ENCODE measurements around the gene MLC1. TPM values are rescaled to one million over a fixed set of nuclear protein-coding genes. Genes with fewer than 3 reads are reported as not detected.

The MLC1 gene
- total and polyA plus RNA-seq, 2 of the 4 experiments (the other 2 are of a cell fraction), result 0.10 TPM; not detected in 1

DNA sequence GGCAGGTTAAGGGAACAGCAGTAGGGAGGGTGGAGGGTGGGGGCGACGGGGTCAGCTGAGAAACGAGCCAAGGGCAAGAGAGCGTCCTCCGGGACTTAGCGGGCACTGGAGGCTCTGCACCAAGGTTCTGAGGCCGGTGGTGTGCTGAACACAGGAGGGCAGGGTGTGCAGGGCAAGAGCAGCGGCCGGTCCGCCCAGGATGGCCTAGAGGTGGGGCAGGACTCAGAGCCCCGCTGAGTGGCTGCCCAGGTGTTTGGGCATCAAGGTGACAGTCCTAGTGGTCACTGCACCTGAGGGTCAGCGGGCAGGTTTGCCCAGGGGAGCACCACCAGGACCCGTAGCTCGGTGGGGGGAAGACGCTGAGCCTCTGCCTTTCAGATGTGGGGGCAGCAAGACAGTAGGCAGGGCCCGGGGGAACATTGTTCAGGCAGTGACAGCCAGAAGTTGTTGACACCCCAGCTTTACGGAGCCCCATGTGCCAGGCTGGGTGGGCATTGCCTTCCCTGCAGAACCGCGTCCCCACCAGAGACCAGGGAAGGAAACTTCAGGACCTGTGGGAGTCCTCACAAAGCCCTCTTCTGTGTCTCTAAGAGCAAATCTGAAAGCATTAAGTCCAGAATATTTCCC, 22.6 kb downstream of the MLC1 start:
- dilution Hi-C loops (cut with HindIII; ENCODE audit: low sequenced_read_pairs, unreplicated experiment), result no loop called here
- no peak overlapping the region for H3K27ac ChIP-seq (ENCODE audit: insufficient read depth, low read length)
- WGBS, 2 experiments (ENCODE audit: extremely low coverage in 2 of 2, insufficient read length in 1 of 2), result 94% methylated on average over 12 of the region's 19 CpGs; no CpG with 5 or more reads in 1 of the 2 experiments

More for the DNA sequence above, 22.6 kb downstream of the MLC1 start:
- H3K4me1 ChIP-seq (ENCODE audit: control insufficient read depth, insufficient read depth, low read length), result peaks cover 6% of the 10 kb centered on the region; the same call in 1 of the 2 replicates
- H2AK9ac ChIP-seq (replicated peaks; ENCODE audit: low read depth, low read length, poor library complexity), result no peak overlapping the region
- intact Hi-C loops (cut with micrococcal nuclease) (no loop called here), in situ Hi-C loops (cut with MboI; ENCODE audit: low sequenced_read_pairs) (no loop called here)
- no peaks in the 10 kb centered on the region for H3K9me3 ChIP-seq (ENCODE audit: control insufficient read depth, insufficient read depth, low read length)
- no peak overlapping the region for H3K56ac ChIP-seq (ENCODE audit: extremely low read depth, insufficient read depth, low read length)
- DNase-seq (no peak), ATAC-seq (ENCODE audit: low read depth) (no peak)
- no peak overlapping the region for H3K14ac ChIP-seq (replicated peaks; ENCODE audit: low read depth, low read length)
- H3K9ac ChIP-seq (ENCODE audit: low read depth, low read length), result no peak overlapping the region
- H3K27me3 ChIP-seq (ENCODE audit: control insufficient read depth, insufficient read depth, low read length), result peaks cover 48% of the 10 kb centered on the region
- no peak overlapping the region for H4K91ac ChIP-seq (ENCODE audit: insufficient read depth, low read depth, low read length)
- no peaks in the 10 kb centered on the region for H3K36me3 ChIP-seq (ENCODE audit: control insufficient read depth, insufficient read depth, low read length)
- H2AFZ ChIP-seq (replicated peaks; ENCODE audit: low read length, poor library complexity), result no peak overlapping the region
- no TSS peak for BruUV-seq (replicated peaks)
- no peak overlapping the region for H4K5ac ChIP-seq (ENCODE audit: low read depth, low read length)
- ChIA-PET CTCF (no interaction called here), POLR2A (ENCODE audit: unreplicated experiment) (no interaction called here)
- no peak overlapping the region for H2BK15ac ChIP-seq (ENCODE audit: low read depth, low read length)
- H2AK5ac ChIP-seq (ENCODE audit: low read depth, low read length), result no peak overlapping the region
- no peak overlapping the region for H2BK120ac ChIP-seq (ENCODE audit: low read depth, low read length)
- H3K9me1 ChIP-seq (ENCODE audit: insufficient read depth, low read length), result no peaks in the 10 kb centered on the region
- no peak overlapping the region for H3K4me2 ChIP-seq (ENCODE audit: low read depth, low read length)
- no peaks in the 10 kb centered on the region for H4K20me1 ChIP-seq (ENCODE audit: insufficient read depth, low read length)
- H3K23ac ChIP-seq (ENCODE audit: low read depth, low read length), result no peak overlapping the region
- no peak overlapping the region for H3K18ac ChIP-seq (ENCODE audit: low read depth, low read length)
- no peak overlapping the region for H2BK5ac ChIP-seq (ENCODE audit: low read depth, low read length, poor library complexity, severe bottlenecking)
- H4K8ac ChIP-seq (ENCODE audit: low read depth in 2 of 2, low read length in 2 of 2), result no peak overlapping the region
- no peaks in the 10 kb centered on the region for H3K79me1 ChIP-seq (ENCODE audit: low read depth in 1 of 2, low read length in 2 of 2)
- no peak overlapping the region for H3K4me3 ChIP-seq (ENCODE audit: insufficient read depth, low read depth, low read length)
- TF ChIP-seq, protein P1, sequence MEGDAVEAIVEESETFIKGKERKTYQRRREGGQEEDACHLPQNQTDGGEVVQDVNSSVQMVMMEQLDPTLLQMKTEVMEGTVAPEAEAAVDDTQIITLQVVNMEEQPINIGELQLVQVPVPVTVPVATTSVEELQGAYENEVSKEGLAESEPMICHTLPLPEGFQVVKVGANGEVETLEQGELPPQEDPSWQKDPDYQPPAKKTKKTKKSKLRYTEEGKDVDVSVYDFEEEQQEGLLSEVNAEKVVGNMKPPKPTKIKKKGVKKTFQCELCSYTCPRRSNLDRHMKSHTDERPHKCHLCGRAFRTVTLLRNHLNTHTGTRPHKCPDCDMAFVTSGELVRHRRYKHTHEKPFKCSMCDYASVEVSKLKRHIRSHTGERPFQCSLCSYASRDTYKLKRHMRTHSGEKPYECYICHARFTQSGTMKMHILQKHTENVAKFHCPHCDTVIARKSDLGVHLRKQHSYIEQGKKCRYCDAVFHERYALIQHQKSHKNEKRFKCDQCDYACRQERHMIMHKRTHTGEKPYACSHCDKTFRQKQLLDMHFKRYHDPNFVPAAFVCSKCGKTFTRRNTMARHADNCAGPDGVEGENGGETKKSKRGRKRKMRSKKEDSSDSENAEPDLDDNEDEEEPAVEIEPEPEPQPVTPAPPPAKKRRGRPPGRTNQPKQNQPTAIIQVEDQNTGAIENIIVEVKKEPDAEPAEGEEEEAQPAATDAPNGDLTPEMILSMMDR (conservative IDR thresholded peaks at IDR 0.05; ENCODE audit: low read depth, low read length), result no peak
- no peak for TF ChIP-seq FOS (IDR thresholded peaks at IDR 0.05; ENCODE audit: low read depth, low read length)
- TF ChIP-seq NFE2L2 (IDR thresholded peaks at IDR 0.05; ENCODE audit: low read depth, low read length), result no peak
- TF ChIP-seq RFX5 (IDR thresholded peaks at IDR 0.05; ENCODE audit: low read depth, low read length), result no peak
- no peak for TF ChIP-seq SMC3 (IDR thresholded peaks at IDR 0.05; ENCODE audit: low read depth, low read length)
- no peak for TF ChIP-seq BHLHE40 (IDR thresholded peaks at IDR 0.05; ENCODE audit: low read depth, low read length)
- TF ChIP-seq, protein P2, sequence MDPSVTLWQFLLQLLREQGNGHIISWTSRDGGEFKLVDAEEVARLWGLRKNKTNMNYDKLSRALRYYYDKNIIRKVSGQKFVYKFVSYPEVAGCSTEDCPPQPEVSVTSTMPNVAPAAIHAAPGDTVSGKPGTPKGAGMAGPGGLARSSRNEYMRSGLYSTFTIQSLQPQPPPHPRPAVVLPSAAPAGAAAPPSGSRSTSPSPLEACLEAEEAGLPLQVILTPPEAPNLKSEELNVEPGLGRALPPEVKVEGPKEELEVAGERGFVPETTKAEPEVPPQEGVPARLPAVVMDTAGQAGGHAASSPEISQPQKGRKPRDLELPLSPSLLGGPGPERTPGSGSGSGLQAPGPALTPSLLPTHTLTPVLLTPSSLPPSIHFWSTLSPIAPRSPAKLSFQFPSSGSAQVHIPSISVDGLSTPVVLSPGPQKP (IDR thresholded peaks at IDR 0.05; ENCODE audit: borderline replicate concordance, low read depth, low read length), result no peak
- TF ChIP-seq RCOR1 (IDR thresholded peaks at IDR 0.05; ENCODE audit: insufficient replicate concordance, low read length), result no peak
- TF ChIP-seq MAZ (IDR thresholded peaks at IDR 0.05; ENCODE audit: borderline replicate concordance, low read depth, low read length), result no peak
- no peak for TF ChIP-seq POLR2A (IDR thresholded peaks at IDR 0.05; ENCODE audit: low read depth, low read length)
- no peak for TF ChIP-seq RAD21 (IDR thresholded peaks at IDR 0.05; ENCODE audit: low read length)
- H2BK20ac ChIP-seq (ENCODE audit: low read depth, low read length), result no peak overlapping the region
- no peak overlapping the region for H3K4ac ChIP-seq (ENCODE audit: low read depth, low read length)
